Left cardiac atrium (tissue), 4 donors: Measurements from ENCODE around the gene OSER1. TPM values are rescaled to one million over a fixed set of nuclear protein-coding genes. Genes with fewer than 3 reads are reported as not detected.

Source experiments
- ATAC-seq, 2 donors: fragments of 200-7000 bp; cut with Tn5 transposase; one replicate each; pipeline ENCODE4 v1.9.1; 2020; ENCODE audit warnings: mild to moderate bottlenecking in 2 of 2, moderate library complexity in 2 of 2
- DNase-seq: peaks from one replicate; pipeline ENCODE4 v3.0.0-alpha.2; 2020
- intact Hi-C, 2 donors: fragments of 100-400 bp; cut with DNase I; formaldehyde crosslinking; loops; one replicate each; pipeline versions ENCODE4 v1.14.1 to v1.15.1; 2022 to 2023
- total RNA-seq, 2 donors: library from RNA; stranded (reverse); fragmentation: NEBNext Ultra II Directional; extraction: Animal tissue kit (Norgen Biotek cat#: 25700); gene quantifications; one replicate each; pipeline ENCODE4 v1.2.1, GENCODE V29; 2021
- donor health status: DM: no; HTN: yes; CAD: no.
- donor health status: DM: no; HTN: yes; CAD: no; lungs with severe emphysema.
- donor health status: DM: yes; HTN: yes; CAD: no.
- donor health status: Dilated cardiomyopathy.

The OSER1 gene
- total RNA-seq, 2 donors from 2014 or later, result 19.9 to 28.5 TPM

DNA sequence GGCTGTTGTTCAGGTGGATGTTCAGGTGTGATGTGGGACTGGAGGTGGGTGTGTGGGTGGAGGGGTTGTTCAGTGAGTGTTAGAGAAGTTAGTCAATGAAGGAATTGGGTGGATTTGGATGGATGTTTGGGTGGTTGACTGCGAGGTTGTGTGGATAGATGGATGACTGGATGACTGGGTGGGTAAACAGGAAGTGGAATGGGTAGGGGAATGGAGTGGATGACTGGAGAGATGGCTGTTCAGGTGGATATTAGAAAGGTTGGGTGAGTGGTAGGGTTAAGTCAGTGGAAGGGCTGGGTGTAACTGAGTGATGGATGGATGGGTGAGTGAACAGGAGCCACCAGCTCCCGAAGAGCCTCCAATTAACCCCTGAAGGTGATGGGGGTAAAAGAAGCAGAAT, 51.4 kb downstream of the OSER1 start:
- intact Hi-C loops, result no loop called here
- no peak for DNase-seq
- no peak for ATAC-seq

DNA sequence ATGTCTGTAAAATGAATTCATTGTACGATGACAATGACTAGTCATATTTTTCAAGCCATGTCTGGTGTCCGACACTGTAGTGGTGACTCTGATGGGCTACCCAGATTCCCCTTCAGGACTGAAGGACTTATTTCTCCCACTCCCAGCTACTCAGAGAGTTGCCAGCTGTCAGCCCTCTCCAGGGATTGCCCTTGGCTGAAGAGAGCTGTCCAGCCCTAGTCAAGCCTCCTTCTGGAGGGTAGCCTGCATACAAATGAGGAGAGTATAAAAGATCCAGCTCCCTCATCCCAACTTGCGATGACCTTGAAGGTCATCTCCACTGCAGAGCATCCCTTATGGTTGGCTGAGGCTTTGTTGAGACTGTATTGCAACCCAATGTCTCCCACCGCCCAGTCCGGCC, 53.5 kb downstream of the OSER1 start:
- intact Hi-C loops, result no loop called here
- ATAC-seq (peak in 1 of 2 donors; percentile 14), DNase-seq (no peak)

DNA sequence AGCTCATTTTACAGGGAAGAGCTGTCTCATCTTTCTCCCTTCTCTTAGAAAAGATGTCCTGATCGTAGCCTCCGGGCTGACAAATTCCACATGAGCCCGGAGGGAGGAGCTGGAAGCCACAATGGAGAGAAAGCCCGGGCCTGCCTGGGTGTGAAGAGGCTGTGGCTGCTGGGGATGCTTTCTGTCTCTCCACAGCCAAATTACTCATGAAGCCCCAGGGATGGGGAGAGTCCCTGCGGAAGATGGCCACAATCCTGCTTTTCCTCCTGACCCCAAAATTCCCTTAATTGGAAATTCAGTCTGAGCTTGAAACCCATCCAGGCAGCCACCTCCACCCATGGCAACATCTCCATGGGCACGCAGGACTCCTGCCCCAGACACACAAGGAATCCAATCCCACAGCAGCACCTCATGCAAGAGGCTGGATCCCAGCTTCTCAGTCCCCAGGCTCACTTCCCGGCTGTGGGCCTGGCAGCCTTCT, 56.0 kb downstream of the OSER1 start:
- intact Hi-C loops, result loop anchor here in 1 of 2 donors (5.0 kb wide), 1 partner anchor 33 kb away; the partner anchor contains the start of gene JPH2
- ATAC-seq (peak in 1 of 2 donors; percentile 10), DNase-seq (no peak)

DNA sequence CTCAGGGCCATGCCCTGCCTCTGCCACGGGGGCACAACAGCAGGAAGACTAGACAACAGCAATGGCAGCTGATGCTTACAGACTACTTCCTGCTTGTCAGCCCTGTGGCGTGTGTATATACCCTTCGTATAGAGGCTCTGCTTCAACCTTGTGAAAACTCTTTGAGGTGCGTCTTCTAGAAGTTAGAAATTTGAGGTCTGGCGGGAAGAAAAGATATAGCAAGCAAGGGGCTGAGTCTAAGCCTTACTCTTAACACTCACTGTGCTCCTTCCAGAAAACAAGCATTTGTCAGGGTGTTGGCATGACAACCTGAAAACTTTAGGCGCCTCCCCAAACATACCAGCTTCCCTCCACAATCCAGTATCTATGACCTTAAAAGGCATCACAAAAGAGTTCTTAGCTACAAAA, 56.9 kb downstream of the OSER1 start:
- ATAC-seq, result peak; percentile 45 to 75
- intact Hi-C loops, result loop anchor here in 1 of 2 donors (5.0 kb wide), 1 partner anchor 34 kb away; the partner anchor contains the start of gene JPH2
- no peak for DNase-seq

DNA sequence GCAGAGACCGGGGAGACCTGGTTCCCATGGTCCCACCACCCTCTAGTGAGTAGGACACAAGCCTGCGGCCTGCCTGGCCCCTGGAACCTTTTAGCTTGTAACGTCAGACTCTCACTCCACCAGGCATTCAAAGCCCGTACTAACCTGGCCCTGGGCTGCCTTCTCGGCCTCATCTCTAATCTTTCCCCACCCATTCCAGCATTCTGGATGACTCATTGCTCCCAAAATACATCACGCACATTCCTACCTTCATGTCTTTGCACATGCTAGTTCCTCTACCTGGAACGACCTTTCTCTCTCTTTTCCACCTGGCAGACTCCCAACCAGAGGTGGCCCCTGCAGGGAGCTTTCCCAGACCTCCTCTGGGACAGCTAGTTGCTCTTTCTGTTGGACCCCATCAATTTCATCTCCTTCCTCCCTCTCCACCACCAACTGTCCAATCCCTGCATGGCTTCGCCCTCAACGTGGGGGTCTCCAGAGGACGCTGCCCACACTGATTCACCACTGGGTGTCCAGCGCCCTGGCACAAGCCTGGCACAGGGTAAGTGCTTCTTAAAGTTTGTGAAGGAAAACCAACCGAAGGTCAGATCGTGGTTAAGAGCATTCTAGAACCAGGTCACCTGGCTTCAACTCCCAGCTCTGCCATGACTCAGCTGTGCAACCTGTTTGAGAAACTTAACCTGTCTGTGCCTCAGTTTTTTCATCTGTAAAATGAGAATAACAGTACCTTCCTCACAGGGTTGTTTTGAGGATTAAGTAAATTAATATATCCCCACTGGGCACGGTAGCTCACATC, 58.8 kb downstream of the OSER1 start:
- ATAC-seq (peak; percentile 77 to 89), DNase-seq (peak; percentile 42)
- intact Hi-C loops, result loop anchor here in 1 of 2 donors (5.0 kb wide), 1 partner anchor 35 kb away; the partner anchor contains the start of gene JPH2

DNA sequence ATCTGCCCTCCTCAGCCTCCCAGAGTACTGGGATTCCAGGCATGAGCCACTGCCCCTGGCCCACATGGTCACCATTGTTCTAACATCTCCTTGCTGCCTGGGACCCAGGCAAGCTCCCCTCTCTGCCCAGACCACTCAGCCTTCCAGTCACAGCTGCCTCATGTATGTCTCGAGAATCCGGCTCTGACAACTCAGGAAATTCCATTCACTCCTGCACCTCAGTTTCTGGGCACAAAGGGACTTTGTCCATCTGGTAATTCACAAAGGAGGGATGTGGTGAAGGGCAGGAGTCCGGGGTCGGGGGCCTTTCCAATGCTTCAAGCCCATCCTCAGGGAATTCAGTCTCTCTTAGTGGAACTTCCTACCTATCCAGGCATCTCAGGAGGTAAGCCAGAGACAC, 64.3 kb downstream of the OSER1 start:
- DNase-seq, result no peak

More for the DNA sequence above, 64.3 kb downstream of the OSER1 start:
- ATAC-seq, result no peak
- intact Hi-C loops, result no loop called here

Other genes with a start within 250 kb of the OSER1 start
- 10 to 100 TPM; 78.3 to 93.5 TPM for gene JPH2, start 23.6 kb downstream of the OSER1 start, total RNA-seq
- gene GDAP1L1, start 36.5 kb upstream of the OSER1 start, total RNA-seq, result under 1 TPM; 0.21 to 0.50 TPM
- 100 to 1,000 TPM in 1 of 2 donors, 10 to 100 TPM in 1; 97.7 to 124 TPM for gene FITM2, start 100.4 kb upstream of the OSER1 start, total RNA-seq
- not detected for gene R3HDML, start 126.3 kb upstream of the OSER1 start, total RNA-seq
- not detected for gene HNF4A, start 144.9 kb upstream of the OSER1 start, total RNA-seq